ENCODE results near the gene TFIP11. TPM values are rescaled to one million over a fixed set of nuclear protein-coding genes. Genes with fewer than 3 reads are reported as not detected.

The TFIP11 gene
- total and polyA plus RNA-seq, 9 of the 15 experiments (the other 6 are each of a cell fraction or from before 2014, with no cell fraction given) = 11.5 to 38.1 (median 25.2) TPM

GRCh38 chr22:26535603-26535908 is 23.3 kb upstream of the TFIP11 start (continued):
- TF ChIP-seq NFXL1 (CRISPR knock-in tag; IDR thresholded peaks at IDR 0.05) (no peak), HINFP (tag; conservative IDR thresholded peaks at IDR 0.05; ENCODE audit: low read depth) (no peak)

- H3K4me1 ChIP-seq (replicated peaks in 1 of 2; ENCODE audit: control insufficient read depth in 2 of 2, insufficient read depth in 2 of 2, low read length in 2 of 2) = no peaks in the 10 kb centered on the region; a peak in 1 of 5 replicates
- WGBS (ENCODE audit: insufficient coverage, low coverage, missing lambda C conversion rate) = 83% methylated on average over 12 of the region's 13 CpGs
- CTCF ChIA-PET (ENCODE audit: low intra/inter-chr PET ratio) = no interaction called here
- BruUV-seq (replicated peaks) = TSS peak; percentile 14
- H3K4me3 ChIP-seq = no peak overlapping the region
- H3K79me2 ChIP-seq (ENCODE audit: control insufficient read depth, insufficient read depth, low read length) = peaks cover 25% of the 10 kb centered on the region
- no peaks in the 10 kb centered on the region for H3K27me3 ChIP-seq (ENCODE audit: control insufficient read depth in 2 of 2, insufficient read depth in 2 of 2, low read length in 2 of 2)
- ATAC-seq (no peak), FAIRE-seq (no peak), DNase-seq (ENCODE audit: extremely low read depth in 1 of 4, low spot score in 3 of 4) (no peak)
- H3K36me3 ChIP-seq (ENCODE audit: control insufficient read depth, insufficient read depth, low read length) = peaks cover 92% of the 10 kb centered on the region
- no peak overlapping the region for H2AFZ ChIP-seq (ENCODE audit: low read depth, low read length)
- POLR2A ChIA-PET = interaction anchor here (0.8 kb wide), 1 partner anchor 19 kb away, joined by 3 read pairs; no protein-coding TSS in a partner anchor
- peak; percentile 32; the same call in 1 of the 2 replicates for TF ChIP-seq MAFF (IDR thresholded peaks at IDR 0.05; ENCODE audit: low read length)
- no peak for TF ChIP-seq HIVEP1 (CRISPR knock-in tag; IDR thresholded peaks at IDR 0.05)
- 0 out of 2 replicates have a peak, but pooled peaks have one; percentile 13 for TF ChIP-seq ZNF316 (IDR thresholded peaks at IDR 0.05)
- in situ Hi-C loops (cut with MboI) = no loop called here
- H3K9ac ChIP-seq (ENCODE audit: insufficient read depth in 1 of 2, low read depth in 2 of 2, low read length in 2 of 2) = no peak overlapping the region
- intact Hi-C loops (cut with micrococcal nuclease) = no loop called here
- H3K9me1 ChIP-seq (ENCODE audit: control insufficient read depth, insufficient read depth, low read length) = no peaks in the 10 kb centered on the region
- H3K27ac ChIP-seq (ENCODE audit: extremely low read depth, low read depth, low read length) = no peak overlapping the region
- no peaks in the 10 kb centered on the region for H3K9me3 ChIP-seq (replicated peaks; ENCODE audit: control insufficient read depth, insufficient read depth, low read depth, low read length)
- H4K20me1 ChIP-seq (replicated peaks; ENCODE audit: control insufficient read depth, insufficient read depth, low read length) = no peaks in the 10 kb centered on the region
- H3K4me2 ChIP-seq (ENCODE audit: insufficient read depth, low read length) = no peak overlapping the region
Measured at GRCh38 chr22:26534874-26535602, 22.8 kb upstream of the TFIP11 start.
